Measurements from ENCODE around the gene EML3. TPM values are rescaled to one million over a fixed set of nuclear protein-coding genes. Genes with fewer than 3 reads are reported as not detected.
"Not testable (repeated sequence)": the region's sequence is repeated elsewhere in the genome, so short reads cannot be mapped to it uniquely, and the experiment has no call there.

EML3 gene
- total RNA-seq, 4 donors from 2014 or later, result 39.5 to 61.0 (median 42.9) TPM

DNA sequence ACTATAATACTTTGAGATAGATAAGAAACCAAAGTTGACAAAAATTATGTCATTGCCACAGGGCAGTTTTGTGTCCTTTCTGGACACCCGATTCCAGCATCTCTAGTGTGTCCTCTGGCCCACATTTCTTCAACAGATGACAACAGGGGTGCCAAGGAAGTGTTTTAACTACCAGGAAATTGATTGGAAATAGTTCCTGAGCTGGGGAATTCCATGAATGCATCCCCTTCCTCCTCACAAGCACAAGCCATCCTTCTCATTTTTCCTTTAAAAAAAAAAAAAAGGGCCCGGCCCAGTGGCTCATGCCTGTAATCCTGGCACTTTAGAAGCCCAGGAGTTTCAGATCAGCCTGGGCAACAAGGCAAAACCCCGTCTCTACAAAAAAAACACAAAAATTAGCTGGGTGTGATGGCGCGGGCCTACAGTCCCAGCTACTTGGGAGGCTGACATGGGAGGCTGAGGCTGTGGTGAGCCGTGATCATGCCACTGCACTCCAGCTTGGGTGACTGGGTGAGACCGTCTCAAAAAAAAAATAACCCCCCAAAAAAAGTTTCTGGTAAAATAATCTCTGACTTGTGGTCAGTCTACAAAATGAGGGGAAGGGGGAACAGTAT is 10.0 kb upstream of the EML3 start:
- WGBS, 2 donors, result 80% methylated on average over 7 of the region's 7 CpGs
- DNase-seq (ENCODE audit: low spot score in 2 of 2), result no peak
- H3K4me3 ChIP-seq (ENCODE audit: low read depth, poor library complexity, severe bottlenecking), result no peak overlapping the region
- intact Hi-C loops (cut with DNase I; ENCODE audit: low total_unique reads), result no loop called here
- TF ChIP-seq POLR2A (IDR thresholded peaks at IDR 0.05), result no peak
- TF ChIP-seq, protein P1, sequence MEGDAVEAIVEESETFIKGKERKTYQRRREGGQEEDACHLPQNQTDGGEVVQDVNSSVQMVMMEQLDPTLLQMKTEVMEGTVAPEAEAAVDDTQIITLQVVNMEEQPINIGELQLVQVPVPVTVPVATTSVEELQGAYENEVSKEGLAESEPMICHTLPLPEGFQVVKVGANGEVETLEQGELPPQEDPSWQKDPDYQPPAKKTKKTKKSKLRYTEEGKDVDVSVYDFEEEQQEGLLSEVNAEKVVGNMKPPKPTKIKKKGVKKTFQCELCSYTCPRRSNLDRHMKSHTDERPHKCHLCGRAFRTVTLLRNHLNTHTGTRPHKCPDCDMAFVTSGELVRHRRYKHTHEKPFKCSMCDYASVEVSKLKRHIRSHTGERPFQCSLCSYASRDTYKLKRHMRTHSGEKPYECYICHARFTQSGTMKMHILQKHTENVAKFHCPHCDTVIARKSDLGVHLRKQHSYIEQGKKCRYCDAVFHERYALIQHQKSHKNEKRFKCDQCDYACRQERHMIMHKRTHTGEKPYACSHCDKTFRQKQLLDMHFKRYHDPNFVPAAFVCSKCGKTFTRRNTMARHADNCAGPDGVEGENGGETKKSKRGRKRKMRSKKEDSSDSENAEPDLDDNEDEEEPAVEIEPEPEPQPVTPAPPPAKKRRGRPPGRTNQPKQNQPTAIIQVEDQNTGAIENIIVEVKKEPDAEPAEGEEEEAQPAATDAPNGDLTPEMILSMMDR (IDR thresholded peaks at IDR 0.05), result no peak

DNA sequence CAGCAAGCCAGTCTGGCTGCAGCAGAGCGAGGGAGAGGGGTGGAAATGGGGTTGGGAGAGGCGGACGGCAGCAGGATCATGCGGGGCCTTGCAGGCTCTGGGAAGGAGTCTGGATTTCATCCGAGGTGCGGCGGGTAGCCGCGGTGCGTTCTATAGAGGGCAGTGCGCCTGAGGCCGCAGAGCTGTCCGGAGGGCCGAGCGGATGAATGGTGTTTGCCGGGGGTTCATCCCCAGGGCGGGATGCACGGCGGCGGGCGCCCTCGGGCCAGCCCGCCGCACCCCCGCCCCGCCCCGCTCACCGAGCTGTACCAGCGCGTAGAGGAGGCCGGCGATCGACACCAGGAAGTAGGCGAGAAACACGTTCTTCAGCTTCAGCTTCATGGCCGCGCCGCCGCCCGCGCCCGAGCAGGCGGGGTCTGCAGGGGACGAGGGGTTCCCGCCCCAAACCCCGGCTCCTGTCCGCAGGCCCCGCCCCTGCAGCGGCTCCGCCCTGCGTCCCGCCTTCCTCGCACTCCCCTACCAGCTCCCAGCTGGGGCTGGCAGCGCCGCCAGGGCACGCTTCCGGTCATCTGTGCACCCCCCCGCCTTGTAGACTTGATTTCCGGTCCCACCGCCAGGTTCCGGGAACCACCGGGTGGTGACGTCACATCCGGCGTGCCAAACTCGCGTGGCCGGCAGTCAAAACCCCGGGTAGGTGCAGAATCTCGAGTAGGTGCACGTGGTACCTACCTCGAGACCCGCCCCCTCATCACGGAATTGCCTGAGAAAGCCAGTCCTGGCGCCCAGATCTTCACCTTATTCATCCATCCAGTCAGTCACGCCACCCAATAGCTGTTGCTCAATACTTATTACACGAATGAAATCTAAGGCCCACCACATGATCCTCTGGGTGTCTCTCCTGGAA is 9.2 kb upstream of the EML3 start, which contains the start of gene B3GAT3:
B3GAT3 (minus strand) TSS at position 420 of the 904 bp plus-strand sequence; CDS start at position 381, 39 bp downstream.
- WGBS, 2 donors, result 1 to 3% methylated on average over 17 to 76 of the region's 77 CpGs
- intact Hi-C loops (cut with DNase I; ENCODE audit: low total_unique reads), result no loop called here
- H3K4me3 ChIP-seq (ENCODE audit: low read depth, poor library complexity, severe bottlenecking), result peak within 1 kb of the TSS; percentile 42
- DNase-seq (ENCODE audit: low spot score in 2 of 2), result peak; percentile 97 to 100
- TF ChIP-seq POLR2A (IDR thresholded peaks at IDR 0.05), result no peak
- TF ChIP-seq, protein P1 (IDR thresholded peaks at IDR 0.05), result no peak

DNA sequence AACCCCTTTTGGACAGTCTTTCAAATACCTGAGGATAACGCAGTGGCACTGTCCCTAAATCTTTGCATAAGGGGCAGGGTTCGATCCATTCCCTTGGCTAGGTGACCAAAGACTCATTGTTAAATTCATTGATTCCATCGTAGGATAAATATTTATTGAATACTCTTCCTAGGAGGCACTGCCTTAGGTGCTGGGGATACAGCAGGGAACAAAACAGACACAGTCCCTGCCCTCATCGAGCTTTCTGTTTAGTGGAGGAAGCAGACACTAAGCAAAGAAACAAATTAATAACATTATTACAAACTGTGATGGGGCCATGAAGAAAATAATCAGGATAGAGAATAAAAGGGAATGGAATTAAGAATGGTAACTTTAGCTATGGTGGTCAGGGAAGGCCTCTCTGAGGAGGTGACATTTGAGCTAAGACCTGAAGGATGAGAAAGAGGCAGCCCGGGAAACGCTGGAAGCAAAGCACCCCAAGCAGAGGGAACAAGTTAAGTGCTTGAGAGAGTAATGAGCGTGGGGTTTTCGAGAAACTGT is 8.5 kb upstream of the EML3 start:
- DNase-seq (ENCODE audit: low spot score in 2 of 2), result no peak
- TF ChIP-seq, protein P1 (IDR thresholded peaks at IDR 0.05), result no peak
- no peak for TF ChIP-seq POLR2A (IDR thresholded peaks at IDR 0.05)
- peak overlapping the region; percentile 42 for H3K4me3 ChIP-seq (ENCODE audit: low read depth, poor library complexity, severe bottlenecking)
- WGBS, 2 donors, result 20 to 21% methylated on average over 8 of the region's 8 CpGs
- intact Hi-C loops (cut with DNase I; ENCODE audit: low total_unique reads), result no loop called here

DNA sequence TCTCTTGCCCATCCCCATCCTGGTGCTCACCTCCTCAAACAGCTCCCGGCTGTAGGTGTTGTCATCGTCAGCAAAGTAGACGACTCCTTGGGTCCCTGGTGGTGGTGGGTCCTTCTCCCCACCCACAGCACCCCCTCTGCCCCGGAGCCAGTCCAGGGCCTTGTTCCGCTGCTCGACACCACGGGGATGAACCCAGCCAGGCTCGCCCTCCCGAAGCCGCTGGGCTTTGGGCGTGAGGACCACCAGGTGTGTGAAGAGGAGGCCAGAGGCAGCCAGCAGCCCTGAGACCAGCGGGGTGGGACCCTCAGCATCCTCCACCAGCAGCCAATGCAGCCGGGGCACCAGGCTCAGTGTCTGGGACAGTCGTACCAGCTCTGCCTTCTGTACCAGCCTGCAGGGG is 4.4 kb upstream of the EML3 start:
- H3K4me3 ChIP-seq (ENCODE audit: low read depth, poor library complexity, severe bottlenecking); intact Hi-C loops (cut with DNase I; ENCODE audit: low total_unique reads); DNase-seq (ENCODE audit: low spot score in 2 of 2): not testable (repeated sequence)
- WGBS, 2 donors, result 94 to 99% methylated on average over 13 to 14 of the region's 14 CpGs

DNA sequence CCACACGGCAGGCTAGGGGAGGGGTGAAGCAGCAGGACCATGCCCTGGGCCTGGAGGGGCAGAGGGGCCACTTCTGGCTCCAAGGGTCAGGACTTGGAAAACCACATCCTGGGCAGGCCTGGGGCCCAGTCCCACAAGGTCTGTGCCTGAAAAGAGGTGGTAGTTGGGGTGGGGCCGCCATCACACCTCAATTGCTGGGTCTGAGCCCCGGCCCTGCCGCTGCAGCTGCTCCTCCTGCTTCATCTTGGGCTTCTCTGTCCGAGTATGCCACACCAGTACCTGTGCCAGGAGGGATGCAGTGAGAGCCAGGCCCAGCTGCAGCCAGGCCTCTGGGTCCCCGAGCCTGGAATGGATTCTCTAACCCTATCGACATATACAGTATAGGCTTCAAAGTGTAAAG is 2.9 kb upstream of the EML3 start:
- intact Hi-C loops (cut with DNase I; ENCODE audit: low total_unique reads), result no loop called here
- TF ChIP-seq, protein P1 (IDR thresholded peaks at IDR 0.05), result no peak
- TF ChIP-seq POLR2A (IDR thresholded peaks at IDR 0.05), result no peak
- no peak overlapping the region for H3K4me3 ChIP-seq (ENCODE audit: low read depth, poor library complexity, severe bottlenecking)
- WGBS, 2 donors, result 88 to 93% methylated on average over 6 to 7 of the region's 7 CpGs
- no peak for DNase-seq (ENCODE audit: low spot score in 2 of 2)

DNA sequence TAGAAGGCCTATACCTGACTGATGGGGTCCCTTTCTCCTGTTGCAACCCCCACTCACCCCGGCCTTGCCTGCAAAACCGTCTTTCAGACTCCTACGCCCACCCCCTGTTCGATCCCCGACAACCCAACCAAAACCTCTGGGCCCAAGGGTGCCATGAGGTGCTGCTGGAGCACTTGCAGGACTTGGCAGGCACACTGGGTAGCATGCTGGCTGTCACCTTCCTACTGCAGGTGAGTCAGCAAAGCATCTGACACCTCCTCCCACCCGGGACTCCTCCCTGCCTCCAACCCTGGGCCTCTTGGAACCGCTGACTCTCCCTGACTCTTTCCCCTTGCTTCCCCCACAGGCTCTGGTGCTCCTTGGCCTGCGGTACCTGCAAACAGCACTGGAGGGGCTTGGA is 1.7 kb upstream of the EML3 start:
- no peak for DNase-seq (ENCODE audit: low spot score in 2 of 2)
- 54 to 68% methylated on average over 8 of the region's 8 CpGs for WGBS, 2 donors
- intact Hi-C loops (cut with DNase I; ENCODE audit: low total_unique reads), result no loop called here
- no peak for TF ChIP-seq POLR2A (IDR thresholded peaks at IDR 0.05)
- TF ChIP-seq, protein P1 (IDR thresholded peaks at IDR 0.05), result no peak
- no peak overlapping the region for H3K4me3 ChIP-seq (ENCODE audit: low read depth, poor library complexity, severe bottlenecking)

Data from lower leg skin (tissue), 4 donors.